OCI-LY1 (cell line): ENCODE results near the gene CTDSP2.

Source experiments
- CTCF ChIP-seq: fragments of 200-600 bp; sonication (generic), shearing (Covaris generic); IDR thresholded peaks from 2 replicates; pipeline ENCODE4 v1.5.1; 2017; ENCODE audit warnings: mild to moderate bottlenecking, antibody characterized with exemption, low read length, moderate library complexity, mixed read lengths
- EZH2 ChIP-seq: fragments of 200-600 bp; sonication (generic), shearing (Covaris generic); IDR thresholded peaks from 2 replicates; pipeline ENCODE4 v1.8.0; 2017; ENCODE audit warnings: borderline replicate concordance, mixed run types, mild to moderate bottlenecking, antibody characterized with exemption, low read length, moderate library complexity, mixed read lengths

GRCh38 chr12:57809425-57809824 lies 37.1 kb downstream of the CTDSP2 start:
- TF ChIP-seq CTCF (no peak), EZH2 (no peak)
